Tibial nerve (tissue), 4 donors: ENCODE data around the gene DENND5B.

Experiments used
- EP300 ChIP-seq, 2 donors: sonication (generic); formaldehyde crosslinking; IDR thresholded peaks; one replicate each; pipeline ENCODE4 v1.6.1; 2017; ENCODE audit warnings: antibody characterized with exemption in 2 of 2, mild to moderate bottlenecking in 1 of 2
- TF ChIP-seq, protein P1 (sequence below), 5 experiments: fragments of 200-600 bp in 3 of 5; fragments of 450-650 bp in 2 of 5; sonication (generic) in 3 of 5; IDR thresholded peaks; one replicate each; pipeline ENCODE4 v1.5.1; 2016 to 2019; ENCODE audit warnings: antibody characterized with exemption in 5 of 5, mild to moderate bottlenecking in 3 of 5, moderate library complexity in 2 of 5

DNA sequence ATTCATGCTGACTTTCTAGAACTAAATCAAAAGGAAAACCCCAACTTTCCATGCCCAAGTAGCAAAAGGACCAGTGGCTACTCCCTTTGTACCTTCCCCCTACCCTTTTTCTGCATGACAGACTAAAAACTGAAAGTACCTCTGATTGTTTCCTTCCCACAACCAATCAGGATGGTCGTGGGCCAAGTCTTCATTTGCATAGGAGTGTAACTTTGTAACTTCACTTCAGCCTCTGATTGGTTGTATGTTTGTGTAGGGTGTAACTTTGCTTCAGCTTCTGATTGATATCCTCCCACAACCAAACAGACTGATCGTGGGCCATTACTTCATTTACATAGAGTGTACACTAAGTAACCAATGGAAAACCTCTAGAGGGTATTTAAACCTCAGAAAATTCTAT, 96.5 kb downstream of the DENND5B start:
- TF ChIP-seq EP300 (IDR thresholded peaks at IDR 0.05) = no peak
- TF ChIP-seq, protein P1, sequence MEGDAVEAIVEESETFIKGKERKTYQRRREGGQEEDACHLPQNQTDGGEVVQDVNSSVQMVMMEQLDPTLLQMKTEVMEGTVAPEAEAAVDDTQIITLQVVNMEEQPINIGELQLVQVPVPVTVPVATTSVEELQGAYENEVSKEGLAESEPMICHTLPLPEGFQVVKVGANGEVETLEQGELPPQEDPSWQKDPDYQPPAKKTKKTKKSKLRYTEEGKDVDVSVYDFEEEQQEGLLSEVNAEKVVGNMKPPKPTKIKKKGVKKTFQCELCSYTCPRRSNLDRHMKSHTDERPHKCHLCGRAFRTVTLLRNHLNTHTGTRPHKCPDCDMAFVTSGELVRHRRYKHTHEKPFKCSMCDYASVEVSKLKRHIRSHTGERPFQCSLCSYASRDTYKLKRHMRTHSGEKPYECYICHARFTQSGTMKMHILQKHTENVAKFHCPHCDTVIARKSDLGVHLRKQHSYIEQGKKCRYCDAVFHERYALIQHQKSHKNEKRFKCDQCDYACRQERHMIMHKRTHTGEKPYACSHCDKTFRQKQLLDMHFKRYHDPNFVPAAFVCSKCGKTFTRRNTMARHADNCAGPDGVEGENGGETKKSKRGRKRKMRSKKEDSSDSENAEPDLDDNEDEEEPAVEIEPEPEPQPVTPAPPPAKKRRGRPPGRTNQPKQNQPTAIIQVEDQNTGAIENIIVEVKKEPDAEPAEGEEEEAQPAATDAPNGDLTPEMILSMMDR (IDR thresholded peaks at IDR 0.05) = no peak
